Hepatocyte (in vitro differentiated cells): Measurements from ENCODE around the gene HS3ST4. TPM values are rescaled to one million over a fixed set of nuclear protein-coding genes. Genes with fewer than 3 reads are reported as not detected.

ENCODE experiments used
- DNase-seq: peaks from one replicate; pipeline ENCODE4 v3.0.0-alpha.2; 2016; ENCODE audit warnings: low spot score
- H2AFZ ChIP-seq: fragments of 200-600 bp; sonication (generic); 2 replicates; pipeline ENCODE4 v1.6.0; 2016; ENCODE audit warnings: antibody characterized with exemption, mild to moderate bottlenecking
- H3K27ac ChIP-seq: fragments of 200-600 bp; sonication (generic); 2 replicates; pipeline ENCODE4 v1.5.1; 2016; ENCODE audit warnings: mild to moderate bottlenecking
- H3K27me3 ChIP-seq: fragments of 200-600 bp; sonication (generic); 2 replicates; pipeline ENCODE4 v1.6.1; 2016
- H3K36me3 ChIP-seq: fragments of 200-600 bp; sonication (generic); replicated peaks from 2 replicates; pipeline ENCODE4 v1.5.1; 2016; ENCODE audit warnings: low read depth; ENCODE audit not compliant: insufficient read depth
- H3K4me1 ChIP-seq: fragments of 200-600 bp; sonication (generic); 2 replicates; pipeline ENCODE4 v1.5.1; 2016; ENCODE audit warnings: mild to moderate bottlenecking, moderate library complexity; ENCODE audit not compliant: insufficient read depth
- H3K4me2 ChIP-seq: fragments of 200-600 bp; sonication (generic); 2 replicates; pipeline ENCODE4 v1.6.0; 2016
- H3K4me3 ChIP-seq: fragments of 200-600 bp; sonication (generic); 2 replicates; pipeline ENCODE4 v1.5.1; 2016; ENCODE audit warnings: mild to moderate bottlenecking
- H3K79me2 ChIP-seq: fragments of 200-600 bp; sonication (generic); 2 replicates; pipeline ENCODE4 v1.6.0; 2017; ENCODE audit warnings: mild to moderate bottlenecking
- H3K9me2 ChIP-seq: fragments of 200-600 bp; sonication (generic); replicated peaks from 2 replicates; pipeline ENCODE4 v1.6.0; 2017; ENCODE audit warnings: mild to moderate bottlenecking; ENCODE audit not compliant: insufficient read depth
- H3K9me3 ChIP-seq: fragments of 200-600 bp; sonication (generic); 2 replicates; pipeline ENCODE4 v1.5.1; 2016; ENCODE audit warnings: low read depth, mild to moderate bottlenecking
- H4K20me1 ChIP-seq: fragments of 200-600 bp; sonication (generic); 2 replicates; pipeline ENCODE4 v1.6.0; 2016; ENCODE audit warnings: mild to moderate bottlenecking; ENCODE audit not compliant: insufficient read depth, poor library complexity, severe bottlenecking
- CTCF ChIP-seq: fragments of 200-600 bp; sonication (generic); IDR thresholded peaks from 2 replicates; pipeline ENCODE4 v1.5.1; 2016; ENCODE audit warnings: antibody characterized with exemption, mild to moderate bottlenecking; ENCODE audit not compliant: poor library complexity
- EZH2 ChIP-seq: fragments of 200-600 bp; sonication (generic); IDR thresholded peaks from 2 replicates; pipeline ENCODE4 v1.6.1; 2016; ENCODE audit warnings: antibody characterized with exemption, mild to moderate bottlenecking, borderline replicate concordance
- EZH2phosphoT487 ChIP-seq: fragments of 200-600 bp; sonication (generic); IDR thresholded peaks from one replicate; pipeline ENCODE4 v1.6.1; 2018; ENCODE audit warnings: antibody characterized with exemption, mild to moderate bottlenecking, low read depth, moderate library complexity; ENCODE audit not compliant: unreplicated experiment, severe bottlenecking
- WGBS: methylation state at CpG from one replicate; pipeline ENCODE4 v1.1.6; 2016; ENCODE audit warnings: low lambda C conversion rate; ENCODE audit errors: missing lambda C conversion rate; 5-methylcytosine and 5-hydroxymethylcytosine counted together
- polyA plus RNA-seq: library from polyadenylated mRNA; unstranded; fragments of >200 nt; fragmentation: Nextera tagmentation; extraction: Ambion mirVana; gene quantifications from 2 replicates; pipeline ENCODE4 v1.2.1, GENCODE V29; 2016
- total RNA-seq: library from RNA; depleted of rRNA; stranded (reverse); fragments of >200 nt; gene quantifications from 2 replicates; pipeline ENCODE4 v1.2.3, GENCODE V29; 2014

The HS3ST4 gene
- total and polyA plus RNA-seq, 2 experiments from 2014 or later, result 2.0 to 3.1 TPM

GRCh38 chr16:25910971-25911370 lies 219.2 kb downstream of the HS3ST4 start:
- TF ChIP-seq EZH2phosphoT487 (no peak), EZH2 (no peak), CTCF (no peak)
- 47% methylated on average over 2 of the region's 2 CpGs for WGBS
- no peak for DNase-seq
- no peak overlapping the region for H3K4me2 ChIP-seq
- no peaks in the 10 kb centered on the region for H3K36me3 ChIP-seq
- H3K79me2 ChIP-seq, result no peaks in the 10 kb centered on the region
- no peaks in the 10 kb centered on the region for H3K9me2 ChIP-seq
- H3K9me3 ChIP-seq, result no peaks in the 10 kb centered on the region
- peaks cover 4% of the 10 kb centered on the region for H3K27me3 ChIP-seq
- H3K4me3 ChIP-seq, result no peak overlapping the region
- H2AFZ ChIP-seq, result no peak overlapping the region
- H3K4me1 ChIP-seq, result no peaks in the 10 kb centered on the region
- H4K20me1 ChIP-seq, result no peaks in the 10 kb centered on the region
- H3K27ac ChIP-seq, result no peak overlapping the region

GRCh38 chr16:25912321-25912720 lies 220.6 kb downstream of the HS3ST4 start:
- Histone ChIP-seq H3K4me3 (no peak overlapping the region), H3K4me2 (no peak overlapping the region), H3K4me1 (no peaks in the 10 kb centered on the region), H3K36me3 (no peaks in the 10 kb centered on the region), H3K27me3 (peaks cover 4% of the 10 kb centered on the region), H3K9me3 (no peaks in the 10 kb centered on the region), H3K9me2 (no peaks in the 10 kb centered on the region), H3K27ac (no peak overlapping the region), H3K79me2 (no peaks in the 10 kb centered on the region), H2AFZ (no peak overlapping the region), H4K20me1 (no peaks in the 10 kb centered on the region)
- no peak for DNase-seq
- 79% methylated on average over 5 of the region's 5 CpGs for WGBS
- TF ChIP-seq EZH2phosphoT487, result no peak
- TF ChIP-seq CTCF, result no peak
- no peak for TF ChIP-seq EZH2

DNA sequence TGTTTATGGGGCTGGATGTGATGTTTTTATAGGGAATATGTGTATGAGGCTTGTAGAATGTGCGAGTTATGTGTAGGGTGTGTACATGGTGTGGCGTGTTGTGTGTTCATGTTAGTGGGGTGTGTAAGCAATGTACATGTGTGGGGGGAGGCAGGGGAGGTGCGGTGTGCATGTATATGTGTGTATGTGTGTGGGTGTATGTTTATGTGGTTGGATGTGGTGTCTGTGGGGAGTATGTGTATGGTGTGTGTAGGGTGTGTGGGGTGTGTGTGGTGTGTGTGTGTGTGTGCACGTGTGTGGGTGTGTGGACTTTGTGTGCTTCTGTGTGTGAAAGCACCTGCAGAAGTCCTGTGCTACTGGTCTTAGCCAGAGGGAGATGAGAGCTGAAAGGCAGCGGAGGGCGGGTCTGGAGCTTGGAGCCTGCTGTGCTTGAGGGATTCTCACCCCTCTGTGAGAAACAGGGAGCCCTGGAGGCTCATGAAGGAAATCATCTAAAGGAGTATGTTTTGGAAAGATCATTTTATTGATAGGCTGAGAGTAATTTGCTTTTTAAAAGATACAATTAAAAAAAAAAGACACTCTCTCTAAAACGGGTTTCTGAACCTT lies 222.7 kb downstream of the HS3ST4 start:
- TF ChIP-seq CTCF, result no peak
- TF ChIP-seq EZH2, result no peak
- no peak for TF ChIP-seq EZH2phosphoT487
- Histone ChIP-seq H3K4me1 (no peaks in the 10 kb centered on the region), H3K4me2 (no peak overlapping the region), H4K20me1 (no peaks in the 10 kb centered on the region), H3K27me3 (no peaks in the 10 kb centered on the region), H3K36me3 (no peaks in the 10 kb centered on the region), H3K9me3 (no peaks in the 10 kb centered on the region), H3K27ac (no peak overlapping the region), H3K4me3 (no peak overlapping the region), H3K9me2 (no peaks in the 10 kb centered on the region), H2AFZ (no peak overlapping the region), H3K79me2 (no peaks in the 10 kb centered on the region)
- WGBS, result 92% methylated on average over 7 of the region's 7 CpGs
- DNase-seq, result no peak

DNA sequence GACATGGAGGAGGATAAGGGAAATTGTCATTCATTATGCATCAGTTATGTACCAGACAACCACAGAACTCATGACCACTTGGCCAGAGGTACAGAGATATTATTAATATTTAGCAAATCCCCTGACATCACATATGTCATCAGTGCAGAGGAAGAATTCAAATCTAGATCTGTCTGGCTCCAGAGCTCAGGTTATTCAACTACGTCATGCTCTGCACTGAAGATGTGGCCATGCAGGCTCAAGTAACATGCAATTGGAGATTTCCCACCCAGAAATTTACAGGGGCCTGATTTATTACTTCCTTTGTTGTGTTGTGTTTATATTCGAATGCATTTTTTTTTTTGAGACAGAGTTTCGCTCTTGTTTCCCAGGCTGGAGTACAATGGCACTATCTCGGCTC lies 224.3 kb downstream of the HS3ST4 start:
- H3K79me2 ChIP-seq, result no peaks in the 10 kb centered on the region
- no peaks in the 10 kb centered on the region for H3K9me2 ChIP-seq
- DNase-seq, result no peak
- no peaks in the 10 kb centered on the region for H3K27me3 ChIP-seq
- H3K4me3 ChIP-seq, result no peak overlapping the region
- no peak overlapping the region for H2AFZ ChIP-seq
- H3K36me3 ChIP-seq, result no peaks in the 10 kb centered on the region
- no peaks in the 10 kb centered on the region for H3K9me3 ChIP-seq
- WGBS, result 84% methylated on average over 4 of the region's 4 CpGs
- no peaks in the 10 kb centered on the region for H4K20me1 ChIP-seq
- no peak overlapping the region for H3K27ac ChIP-seq
- H3K4me1 ChIP-seq, result no peaks in the 10 kb centered on the region
- no peak overlapping the region for H3K4me2 ChIP-seq
- no peak for TF ChIP-seq CTCF
- TF ChIP-seq EZH2phosphoT487, result no peak
- no peak for TF ChIP-seq EZH2
